GM21515 (cell line): ENCODE results near the gene TSFM.
"Not testable (repeated sequence)": the region's sequence is repeated elsewhere in the genome, so short reads cannot be mapped to it uniquely, and the experiment has no call there.

ENCODE experiments used
- ATAC-seq: cut with Tn5 transposase; IDR thresholded peaks from one replicate; pipeline ENCODE4 v1.9.1; 2021; ENCODE audit not compliant: unreplicated experiment

Gene TSFM

GRCh38 chr12:57762463-57762862 is 20.1 kb upstream of the TSFM start:
- no peak for ATAC-seq

- no peak for ATAC-seq
Measured at GRCh38 chr12:57763881-57764661, 18.5 kb upstream of the TSFM start.

- ATAC-seq: no peak
Measured at GRCh38 chr12:57764662-57765002, 18.0 kb upstream of the TSFM start.

- ATAC-seq: peak; percentile 46
Measured at GRCh38 chr12:57765003-57765697, 17.4 kb upstream of the TSFM start.

- ATAC-seq: no peak
Measured at GRCh38 chr12:57765698-57766463, 16.7 kb upstream of the TSFM start.

- no peak for ATAC-seq
Measured at GRCh38 chr12:57766464-57767304, 15.9 kb upstream of the TSFM start, which contains the start of gene CYP27B1. Gene CYP27B1 (minus strand): TSS chr12:57767078. CDS start chr12:57767041, 37 bp downstream.

- ATAC-seq: no peak
Measured at GRCh38 chr12:57767305-57767698, 15.3 kb upstream of the TSFM start.

- no peak for ATAC-seq
Measured at GRCh38 chr12:57767876-57768275, 14.7 kb upstream of the TSFM start.

- no peak for ATAC-seq
Measured at GRCh38 chr12:57769594-57769993, 13.0 kb upstream of the TSFM start.

GRCh38 chr12:57770734-57771133 is 11.9 kb upstream of the TSFM start:
- no peak for ATAC-seq

GRCh38 chr12:57771236-57771872 is 11.2 kb upstream of the TSFM start:
- peak; percentile 68 for ATAC-seq

- ATAC-seq: peak; percentile 82
Measured at GRCh38 chr12:57771873-57772428, 10.6 kb upstream of the TSFM start, which contains the start of gene METTL1. Gene METTL1 (minus strand): TSS chr12:57772105. CDS start chr12:57772083, 22 bp downstream.

- peak; percentile 20 for ATAC-seq
Measured at GRCh38 chr12:57772429-57773322, 9.9 kb upstream of the TSFM start, which contains the start of gene EEF1AKMT3. Gene EEF1AKMT3 (plus strand): TSS chr12:57772614. CDS start chr12:57772725, 111 bp downstream.

GRCh38 chr12:57774634-57775033 is 8.0 kb upstream of the TSFM start:
- not testable (repeated sequence) for ATAC-seq

GRCh38 chr12:57775044-57775443 is 7.5 kb upstream of the TSFM start:
- ATAC-seq: no peak

- no peak for ATAC-seq
Measured at GRCh38 chr12:57775563-57776246, 6.9 kb upstream of the TSFM start.

GRCh38 chr12:57776247-57776587 is 6.4 kb upstream of the TSFM start:
- ATAC-seq: no peak

GRCh38 chr12:57777367-57777766 is 5.2 kb upstream of the TSFM start:
- ATAC-seq: no peak
